Stimulated activated CD4-positive, alpha-beta T cell treated with anti-CD3 and anti-CD28 coated beads, Interleukin-2, amount 100 ng/mL, for 24 hours (primary cell): ENCODE results near the gene OXCT2.

Experiments used
- DNase-seq, 2 donors: peaks; one replicate each; pipeline ENCODE4 v3.0.0-alpha.2; 2020

Gene OXCT2

DNA sequence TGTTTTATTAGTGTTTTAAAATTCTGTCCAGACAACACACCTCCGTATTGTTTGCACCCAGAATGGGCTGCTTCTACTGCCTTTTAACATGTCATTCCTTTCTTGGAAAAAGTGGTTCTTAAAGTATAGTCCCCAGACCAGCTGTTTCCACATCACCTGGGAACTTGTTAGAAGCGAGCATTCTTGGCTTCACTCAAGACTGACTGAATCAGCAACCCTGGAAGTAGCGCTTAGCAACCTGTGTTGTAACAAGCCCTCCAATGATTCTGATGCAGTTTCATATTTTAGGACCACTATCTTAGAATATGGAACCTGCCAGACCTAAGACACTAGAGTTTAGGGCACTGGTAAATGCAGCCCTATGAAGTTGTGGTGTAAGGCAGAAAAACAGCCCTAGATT is 38.4 kb downstream of the OXCT2 start:
- no peak for DNase-seq

DNA sequence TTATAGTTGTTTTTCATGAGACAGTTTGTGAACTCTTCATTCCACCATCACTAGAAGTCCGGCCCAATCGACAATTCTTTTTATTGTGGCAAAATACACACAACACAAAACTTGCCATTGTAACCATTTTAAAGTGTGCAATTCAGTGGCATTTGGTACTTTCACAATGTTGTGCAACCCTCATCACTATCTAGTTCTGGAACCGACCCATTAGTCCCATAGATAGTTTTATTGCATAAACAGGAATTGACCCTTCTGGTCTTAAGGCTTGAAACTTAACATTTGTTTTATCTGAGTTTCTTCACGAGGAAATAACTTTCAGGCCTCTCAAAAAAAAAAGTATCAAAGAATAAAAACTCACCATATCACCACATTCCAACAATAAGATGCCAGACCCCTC is 41.3 kb downstream of the OXCT2 start:
- DNase-seq = no peak

GRCh38 chr1:39729030-39729429 is 42.1 kb downstream of the OXCT2 start:
- no peak for DNase-seq

DNA sequence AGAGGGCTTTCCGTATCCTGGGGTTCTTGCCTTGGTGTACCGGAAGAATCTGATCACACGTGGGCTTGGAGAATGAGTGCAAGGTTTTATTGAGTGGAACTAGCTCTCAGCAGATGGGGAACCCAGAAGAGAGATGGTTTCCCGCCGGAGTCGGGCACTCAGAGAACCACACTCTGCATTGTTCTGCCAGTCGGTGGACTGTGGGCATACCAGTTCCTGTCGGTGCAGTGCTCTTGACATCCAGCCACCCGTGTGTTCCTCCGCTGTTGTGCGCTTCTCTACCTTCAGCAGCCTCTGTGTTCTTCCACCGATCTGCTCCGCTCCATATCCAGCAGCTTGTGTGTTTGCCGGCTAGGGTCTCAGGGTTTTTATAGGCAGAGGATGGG is 43.2 kb downstream of the OXCT2 start:
- no peak for DNase-seq

DNA sequence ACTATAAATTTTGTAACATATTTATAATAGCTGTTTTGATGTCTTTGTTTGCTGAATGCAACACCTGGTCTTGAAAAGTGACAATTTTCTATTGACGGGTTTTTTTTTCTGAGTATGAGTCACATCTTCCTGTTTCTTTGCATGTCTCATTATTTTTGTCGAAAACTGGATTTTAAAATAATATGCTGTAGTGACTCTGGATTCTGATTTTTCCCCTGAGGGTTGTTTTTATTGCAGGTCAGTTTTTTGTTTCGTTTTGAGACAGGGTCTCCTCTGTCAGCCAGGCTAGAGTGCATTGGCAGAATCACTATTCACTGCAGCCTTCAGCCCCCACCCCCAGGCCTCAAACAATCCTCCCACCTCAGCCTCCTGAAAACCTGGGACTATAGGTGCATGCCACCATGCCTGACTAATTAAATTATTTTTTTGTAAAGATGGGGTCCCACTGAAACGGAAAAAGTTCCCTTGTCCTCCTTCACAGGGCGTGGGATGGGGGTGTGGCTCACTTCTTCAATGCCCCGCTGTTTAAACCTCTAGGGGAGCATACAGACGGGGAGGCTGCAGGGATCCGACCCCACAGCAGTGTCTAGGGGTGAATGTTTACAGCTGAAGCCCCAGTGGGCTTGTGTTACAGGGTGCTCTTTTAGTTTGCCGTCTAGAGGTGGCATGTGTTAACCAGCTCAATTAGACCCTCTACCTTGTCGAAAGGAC is 43.8 kb downstream of the OXCT2 start:
- DNase-seq = no peak

DNA sequence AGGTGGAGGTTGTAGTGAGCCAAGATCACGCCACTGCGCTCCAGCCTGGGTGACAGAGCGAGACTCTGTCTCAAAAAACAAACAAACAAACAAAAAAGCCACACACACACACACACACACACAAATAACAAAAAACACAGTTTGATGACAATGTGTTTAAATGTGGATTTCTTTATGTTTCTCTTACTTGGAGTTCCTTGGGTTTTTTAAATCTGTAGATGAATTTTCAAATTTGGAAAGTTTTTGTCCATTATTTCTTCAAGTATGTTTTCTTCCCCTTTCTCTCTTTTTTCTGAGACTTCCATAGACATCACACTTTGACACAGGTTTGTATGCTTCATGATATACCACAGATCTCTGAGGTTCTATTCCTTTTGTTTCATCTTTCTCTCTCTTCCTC is 44.5 kb downstream of the OXCT2 start:
- DNase-seq = no peak

DNA sequence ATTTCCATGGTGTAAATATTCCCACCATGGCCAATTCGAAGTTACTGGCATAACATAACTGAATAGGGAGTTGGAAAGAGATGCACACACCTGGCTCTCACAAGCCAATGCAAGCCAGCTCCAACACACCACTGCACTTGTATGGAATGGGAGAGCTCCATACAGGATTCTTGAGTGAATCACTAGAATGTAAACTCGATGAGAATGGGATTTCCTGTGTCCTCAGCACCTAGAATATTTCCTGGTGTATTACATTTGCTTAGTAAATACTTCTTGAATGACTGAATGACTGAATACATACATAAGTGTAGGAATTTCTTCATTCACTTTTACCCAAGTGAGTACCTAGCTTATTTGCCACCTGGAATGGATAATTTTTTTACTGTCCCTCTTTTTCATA is 48.7 kb downstream of the OXCT2 start:
- no peak for DNase-seq

GRCh38 chr1:39721664-39722063 is 49.5 kb downstream of the OXCT2 start:
- no peak for DNase-seq

GRCh38 chr1:39720094-39720999 is 50.8 kb downstream of the OXCT2 start:
- DNase-seq = no peak
